HG03108 (cell line): Measurements from ENCODE around the gene ARL3.
"Not testable (repeated sequence)": the region's sequence is repeated elsewhere in the genome, so short reads cannot be mapped to it uniquely, and the experiment has no call there.

Experiments used
- ATAC-seq: cut with Tn5 transposase; IDR thresholded peaks from one replicate; pipeline ENCODE4 v1.9.1; 2021; ENCODE audit warnings: moderate library complexity; ENCODE audit not compliant: unreplicated experiment

Gene ARL3, protein sequence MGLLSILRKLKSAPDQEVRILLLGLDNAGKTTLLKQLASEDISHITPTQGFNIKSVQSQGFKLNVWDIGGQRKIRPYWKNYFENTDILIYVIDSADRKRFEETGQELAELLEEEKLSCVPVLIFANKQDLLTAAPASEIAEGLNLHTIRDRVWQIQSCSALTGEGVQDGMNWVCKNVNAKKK

DNA sequence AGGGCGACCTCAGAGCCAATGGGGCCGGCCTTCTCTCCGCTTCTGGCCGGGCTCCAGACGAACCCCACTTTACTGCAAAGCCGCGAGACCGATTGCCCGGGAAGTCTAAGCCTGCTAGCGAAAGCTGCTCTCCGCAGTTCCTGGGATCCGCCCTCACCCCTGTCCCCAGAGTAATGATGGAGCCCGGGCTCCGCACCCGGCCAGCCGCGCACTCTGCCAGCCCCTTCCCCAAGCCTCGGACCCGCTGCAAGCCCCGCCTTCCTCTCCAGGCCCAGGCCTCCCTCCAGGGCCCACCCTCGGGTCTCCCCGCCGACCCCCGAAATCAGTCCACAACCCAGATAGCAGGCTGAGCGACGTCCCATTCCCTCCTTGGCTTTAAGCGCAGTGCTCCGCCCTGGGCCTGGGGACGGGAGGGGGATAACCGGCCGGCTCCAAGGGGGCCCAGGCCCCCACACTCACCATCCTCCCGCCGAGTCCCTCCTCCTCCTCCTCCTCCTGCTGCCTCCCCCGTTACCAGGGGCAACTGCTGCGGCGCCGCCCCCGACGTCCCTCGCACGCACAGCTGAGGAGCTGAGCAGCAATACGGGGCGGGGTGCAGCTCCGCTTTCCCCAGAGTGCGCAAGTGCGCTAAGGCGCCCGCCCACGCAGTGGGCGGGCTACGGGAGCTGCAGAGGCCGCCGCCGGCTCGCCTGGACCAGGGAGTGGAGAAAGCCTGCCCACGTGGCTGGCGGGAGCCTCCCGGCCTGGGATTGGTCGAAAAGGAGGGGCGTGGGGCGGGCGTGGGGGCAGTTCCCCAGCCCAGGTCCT, at the start of gene ARL3:
Gene ARL3, minus strand, starts transcription at position 584 of the 807 bp plus-strand sequence. Its CDS starts 122 bp downstream, at position 462.
- peak; percentile 80 for ATAC-seq

DNA sequence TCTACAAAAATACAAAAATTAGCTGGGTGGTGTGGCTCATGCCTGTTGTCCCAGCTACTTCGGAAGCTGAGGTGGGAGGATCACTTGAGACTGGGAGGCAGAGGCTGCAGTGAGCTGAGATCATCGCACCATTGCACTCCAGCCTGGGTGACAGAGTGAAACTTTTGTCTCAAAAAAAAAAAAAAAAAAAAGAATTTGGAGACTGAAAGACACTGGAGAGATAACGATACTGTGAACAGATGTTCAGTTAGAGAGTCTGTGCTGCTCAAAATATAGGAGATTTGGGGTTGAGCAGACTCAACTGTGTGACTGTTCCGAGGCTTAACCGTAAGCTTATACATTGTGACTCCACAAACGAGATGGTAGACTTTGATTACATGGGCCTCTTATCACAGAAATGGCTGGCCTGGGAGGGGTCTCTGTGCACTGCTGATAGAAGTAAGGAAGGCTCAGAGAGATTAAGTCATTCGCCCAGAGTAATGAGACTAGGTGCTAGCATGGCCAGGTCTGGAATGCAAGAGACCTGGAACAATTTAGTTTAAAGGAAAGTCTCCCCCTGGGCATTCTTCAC, 48.9 kb upstream of the ARL3 start:
- ATAC-seq, result no peak

DNA sequence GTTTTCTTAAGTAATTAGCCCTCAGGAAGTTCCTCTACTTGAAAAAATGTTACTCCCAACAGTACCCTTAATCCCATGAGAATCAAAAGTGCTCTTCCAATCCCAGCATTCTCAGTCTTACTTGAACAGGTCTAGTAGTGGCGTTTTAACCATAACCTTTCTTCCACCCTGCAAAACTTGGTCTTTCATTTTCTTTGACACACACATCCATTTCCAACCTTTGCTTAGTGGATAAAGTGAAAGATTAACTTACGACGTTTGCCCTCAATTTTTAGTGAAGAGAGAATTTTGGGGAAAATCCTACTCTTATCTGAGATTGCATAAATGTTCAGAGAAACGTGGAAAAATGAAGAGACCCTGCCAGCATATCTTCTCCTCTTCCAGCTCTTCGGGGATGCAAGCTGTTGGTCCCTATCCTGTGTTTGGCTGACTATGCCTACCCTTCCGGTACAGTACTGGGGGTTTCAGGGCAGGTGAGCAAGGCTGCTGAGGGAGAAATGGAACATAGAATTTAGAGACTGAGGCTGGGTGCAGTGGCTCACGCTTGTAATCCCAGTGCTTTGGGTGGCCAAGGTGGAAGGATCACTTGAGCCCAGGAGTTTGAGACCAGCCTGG, 48.3 kb upstream of the ARL3 start:
- ATAC-seq, result no peak

DNA sequence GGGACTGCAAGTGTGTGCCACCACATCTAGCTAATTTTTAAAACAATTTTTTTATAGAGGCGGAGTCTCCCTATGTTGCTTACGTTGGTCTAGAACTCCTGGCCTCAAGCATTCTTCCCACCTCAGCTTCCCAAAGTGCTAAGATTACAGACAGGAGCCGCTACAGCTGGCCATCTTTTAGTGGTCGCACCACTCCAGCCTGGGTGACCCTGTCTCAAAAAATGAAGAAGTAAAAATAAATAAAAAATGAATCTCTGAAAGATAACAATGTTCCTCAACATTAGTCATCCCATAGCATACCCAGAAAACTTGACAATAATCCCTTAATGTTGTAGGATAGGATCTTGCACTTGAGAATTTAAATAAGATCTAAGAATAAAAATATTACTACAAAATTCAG, 47.8 kb upstream of the ARL3 start:
- no peak for ATAC-seq

DNA sequence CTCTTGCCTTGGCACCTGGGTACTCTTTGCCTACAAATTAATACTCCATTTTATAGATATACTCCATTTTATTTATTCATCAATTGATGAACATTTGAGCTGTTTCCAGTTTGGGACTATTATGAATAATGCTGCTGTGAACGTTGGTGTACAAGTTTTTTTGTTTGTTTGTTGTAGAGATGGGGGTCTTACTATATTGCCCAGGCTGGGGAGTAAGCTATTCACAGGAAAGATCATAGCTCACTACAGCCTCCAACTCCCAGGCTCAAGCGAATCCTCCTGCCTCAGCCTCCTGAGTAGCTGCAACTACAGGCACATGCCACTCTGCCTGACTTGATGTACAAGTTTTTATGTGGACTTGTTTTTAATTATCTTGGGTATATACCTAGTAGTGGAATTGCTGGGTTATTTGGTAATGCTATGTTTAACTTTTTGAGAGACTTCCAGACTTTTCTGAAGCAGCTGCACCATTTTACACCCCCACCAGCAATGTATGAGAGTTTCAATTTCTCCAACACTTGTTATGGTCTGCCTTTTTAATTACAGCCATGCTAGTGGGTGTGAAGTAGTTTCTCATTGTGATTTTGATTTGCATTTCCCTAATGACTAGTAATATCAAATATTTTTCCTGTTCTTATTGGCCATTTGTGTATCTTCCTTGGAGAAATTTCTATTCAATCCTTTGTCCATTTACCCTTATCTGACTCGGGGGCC, 45.5 kb upstream of the ARL3 start:
- ATAC-seq, result no peak

DNA sequence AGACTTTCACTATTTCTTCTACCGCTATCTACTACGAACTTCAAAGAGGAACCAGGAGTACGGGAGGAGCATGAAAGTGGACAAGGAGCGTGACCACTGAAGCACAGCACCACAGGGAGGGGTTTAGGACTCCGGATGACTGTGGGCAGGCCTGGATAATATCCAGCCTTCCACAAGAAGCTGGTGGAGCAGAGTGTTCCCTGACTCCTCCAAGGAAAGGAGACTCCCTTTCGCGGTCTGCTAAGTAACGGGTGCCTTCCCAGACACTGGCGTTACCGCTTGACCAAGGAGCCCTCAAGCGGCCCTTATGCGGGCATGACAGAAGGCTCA, 44.7 kb upstream of the ARL3 start:
- not testable (repeated sequence) for ATAC-seq

DNA sequence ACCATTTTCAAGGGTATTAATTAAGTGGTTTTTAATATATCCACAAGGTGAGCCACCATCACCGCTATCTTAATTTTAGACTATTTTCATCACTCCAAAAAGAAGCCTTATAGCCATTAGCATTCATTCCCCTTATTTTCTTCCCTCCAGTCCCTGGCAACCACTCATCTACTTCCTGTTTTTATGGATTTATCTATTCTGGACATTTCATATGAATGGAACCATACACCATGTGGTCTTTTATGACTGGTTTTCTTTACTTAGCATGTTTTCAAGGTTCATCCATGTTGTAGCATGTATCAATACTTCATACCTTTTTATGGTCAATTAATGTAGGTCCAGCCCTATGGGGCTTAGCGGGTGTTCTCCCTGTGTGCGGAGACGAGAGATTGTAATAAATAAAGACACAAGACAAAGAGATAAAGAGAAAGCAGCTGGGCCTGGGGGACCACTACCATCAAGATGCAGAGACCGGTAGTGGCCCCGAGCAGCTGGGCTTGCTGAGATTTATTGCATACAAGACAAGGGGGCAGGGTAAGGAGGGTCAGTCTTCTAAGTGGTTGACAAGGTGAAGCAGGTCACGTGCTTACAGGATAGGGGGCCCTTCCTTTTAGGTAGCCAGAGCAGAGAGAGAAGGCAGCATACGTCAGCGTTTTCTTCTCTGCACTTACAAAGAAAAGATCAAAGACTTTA, 44.2 kb upstream of the ARL3 start:
- no peak for ATAC-seq

DNA sequence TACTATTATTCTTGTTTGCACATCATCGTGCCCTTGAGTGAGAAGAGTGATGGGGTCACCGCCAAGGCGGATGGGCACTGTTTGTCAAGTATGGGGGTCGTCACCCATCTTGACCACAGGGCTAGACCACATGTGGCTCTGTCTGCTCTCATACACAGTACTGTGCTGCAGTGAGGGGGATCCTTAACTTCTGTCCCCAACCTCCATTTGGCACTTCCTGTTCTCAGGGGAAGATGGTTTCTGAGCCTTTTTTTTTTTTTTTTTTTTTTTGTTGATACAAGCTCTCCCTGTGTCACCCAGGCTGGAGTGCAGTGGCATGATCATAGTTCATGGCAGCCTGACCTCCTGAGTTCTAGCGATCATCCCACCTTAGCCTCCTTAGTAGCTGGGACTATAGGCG, 43.1 kb upstream of the ARL3 start:
- no peak for ATAC-seq

DNA sequence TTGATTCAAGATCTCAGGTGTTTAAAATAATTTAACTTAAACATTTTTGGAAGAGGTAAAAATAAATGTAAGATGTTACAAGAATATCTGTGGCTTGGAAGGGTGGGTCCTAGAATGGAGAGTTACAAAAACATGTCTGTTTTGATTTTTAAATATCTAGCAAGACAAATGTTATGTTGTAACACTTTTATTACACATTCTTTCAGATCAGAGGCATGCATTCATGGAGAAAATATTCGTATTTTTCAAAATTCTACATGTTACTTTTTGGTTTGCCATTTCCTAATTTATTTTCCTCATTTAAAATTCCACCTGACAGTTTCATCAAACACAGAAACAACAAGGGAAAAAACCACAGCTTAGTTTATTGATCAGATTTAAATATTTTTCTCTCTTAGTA, 39.5 kb upstream of the ARL3 start:
- ATAC-seq, result no peak

DNA sequence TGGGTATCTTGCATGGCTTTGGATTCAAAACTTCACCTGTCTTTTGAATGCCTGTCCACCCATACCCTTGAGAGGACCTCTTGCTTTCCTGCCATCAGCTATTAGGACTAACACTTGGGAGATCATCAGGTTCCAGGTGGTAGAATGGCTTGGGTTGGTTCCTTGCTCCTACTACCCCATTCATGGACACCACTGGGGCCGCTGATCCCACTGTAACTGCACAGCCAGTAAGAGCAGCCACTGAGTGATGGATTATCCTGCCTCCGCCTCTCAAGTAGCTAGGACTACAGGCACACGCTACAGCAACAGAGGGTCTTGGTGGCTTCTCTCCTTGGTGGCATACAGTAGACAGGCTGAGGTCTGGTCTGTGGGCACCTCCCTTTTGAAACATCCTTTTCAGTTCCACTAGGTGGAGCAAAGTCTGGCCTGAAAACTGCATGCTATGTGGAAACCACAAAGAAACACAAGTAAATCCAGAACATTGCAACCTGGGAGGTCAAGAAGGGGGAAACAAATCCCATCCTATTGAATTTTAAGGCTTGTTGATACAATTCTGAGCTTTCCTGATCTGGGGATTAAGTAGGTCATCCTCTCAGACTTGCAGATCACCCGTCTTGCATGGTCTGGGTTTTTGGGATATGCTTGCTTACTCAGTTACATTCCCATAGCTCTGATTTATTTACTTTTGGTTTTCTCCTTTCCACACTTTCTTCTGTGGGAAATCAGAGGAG, 38.9 kb upstream of the ARL3 start:
- no peak for ATAC-seq

DNA sequence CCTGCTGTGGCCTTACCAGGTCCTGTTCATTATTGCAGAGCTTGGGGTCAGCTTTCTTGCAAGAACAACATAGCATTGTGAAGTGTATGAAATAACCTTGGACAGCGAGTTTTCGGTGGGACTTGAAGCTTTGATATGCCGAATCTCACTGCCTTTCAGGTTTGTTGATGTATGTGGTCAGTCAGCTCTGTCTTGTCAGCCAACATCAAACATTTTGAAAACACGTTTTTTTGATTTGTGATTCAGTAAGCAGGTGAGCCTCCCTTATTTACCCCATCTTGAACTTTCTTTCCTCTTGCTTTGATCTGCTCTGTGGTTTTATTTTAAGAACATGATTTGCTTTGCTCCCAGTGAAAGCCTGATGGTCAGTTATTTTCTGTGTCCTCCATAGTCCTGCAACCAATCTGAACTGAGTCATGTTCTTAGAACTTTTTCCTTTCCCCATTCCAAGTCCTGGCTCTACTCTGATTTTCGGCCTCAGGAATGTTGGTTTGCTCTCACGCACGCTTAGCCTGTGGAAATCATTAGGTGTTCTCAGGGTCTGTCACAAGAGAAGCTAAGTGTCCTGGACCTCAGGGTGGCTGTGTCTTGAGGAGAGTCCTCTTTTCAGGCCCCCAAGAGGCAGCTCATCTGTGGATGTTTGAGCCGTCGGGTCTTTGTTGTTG, 38.2 kb upstream of the ARL3 start:
- ATAC-seq, result no peak

DNA sequence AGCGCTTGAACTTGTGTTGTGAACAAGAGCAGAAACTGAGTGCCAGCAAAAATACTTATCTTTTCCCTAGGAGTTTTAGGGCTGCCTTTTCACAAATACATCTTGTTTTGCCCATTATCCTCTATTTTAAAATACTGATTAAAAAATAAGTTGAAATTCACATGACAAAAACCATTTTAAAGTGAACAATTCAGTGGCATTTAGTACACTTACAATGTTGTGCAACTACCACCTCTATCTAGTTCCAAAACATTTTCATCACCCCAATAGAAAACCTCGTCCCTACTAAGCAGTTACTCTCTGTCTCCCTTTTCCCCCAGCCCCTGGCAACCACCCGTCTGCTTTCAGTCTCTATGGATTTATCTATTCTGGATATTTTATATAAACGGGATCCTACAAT, 31.0 kb upstream of the ARL3 start:
- ATAC-seq, result no peak

DNA sequence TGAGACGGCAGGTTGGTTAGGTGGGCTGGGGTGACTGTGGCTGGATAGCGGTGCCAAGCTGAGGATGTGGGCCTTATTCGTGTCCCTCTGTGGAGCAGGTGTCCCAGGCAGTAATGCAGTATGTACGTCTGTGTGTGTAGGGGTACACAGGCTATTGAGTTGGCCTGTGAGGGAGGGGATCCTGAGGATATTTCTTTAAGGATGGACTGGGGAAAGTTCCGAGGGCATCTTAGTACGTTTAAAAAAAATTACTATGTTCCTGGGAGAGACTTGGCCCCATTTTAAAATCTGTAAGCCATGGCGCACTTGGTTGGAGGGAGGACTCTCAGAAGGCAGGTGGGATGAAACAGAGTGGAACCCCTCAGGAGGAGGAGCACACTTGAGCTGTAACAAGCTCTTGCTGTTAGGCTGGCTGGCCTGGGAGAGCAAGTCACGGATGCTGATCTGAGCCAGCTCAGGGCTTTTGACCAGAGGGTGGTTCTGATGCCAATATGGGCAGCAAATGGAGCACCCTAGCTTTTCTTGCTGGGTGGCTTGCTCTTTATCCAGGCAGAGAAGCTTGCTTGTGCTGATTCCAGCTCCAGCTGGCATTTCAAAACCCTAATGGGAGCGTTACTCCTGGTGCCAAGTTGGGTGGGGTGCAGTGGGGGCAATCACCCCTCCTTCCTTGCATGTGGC, 30.3 kb upstream of the ARL3 start:
- ATAC-seq, result no peak

DNA sequence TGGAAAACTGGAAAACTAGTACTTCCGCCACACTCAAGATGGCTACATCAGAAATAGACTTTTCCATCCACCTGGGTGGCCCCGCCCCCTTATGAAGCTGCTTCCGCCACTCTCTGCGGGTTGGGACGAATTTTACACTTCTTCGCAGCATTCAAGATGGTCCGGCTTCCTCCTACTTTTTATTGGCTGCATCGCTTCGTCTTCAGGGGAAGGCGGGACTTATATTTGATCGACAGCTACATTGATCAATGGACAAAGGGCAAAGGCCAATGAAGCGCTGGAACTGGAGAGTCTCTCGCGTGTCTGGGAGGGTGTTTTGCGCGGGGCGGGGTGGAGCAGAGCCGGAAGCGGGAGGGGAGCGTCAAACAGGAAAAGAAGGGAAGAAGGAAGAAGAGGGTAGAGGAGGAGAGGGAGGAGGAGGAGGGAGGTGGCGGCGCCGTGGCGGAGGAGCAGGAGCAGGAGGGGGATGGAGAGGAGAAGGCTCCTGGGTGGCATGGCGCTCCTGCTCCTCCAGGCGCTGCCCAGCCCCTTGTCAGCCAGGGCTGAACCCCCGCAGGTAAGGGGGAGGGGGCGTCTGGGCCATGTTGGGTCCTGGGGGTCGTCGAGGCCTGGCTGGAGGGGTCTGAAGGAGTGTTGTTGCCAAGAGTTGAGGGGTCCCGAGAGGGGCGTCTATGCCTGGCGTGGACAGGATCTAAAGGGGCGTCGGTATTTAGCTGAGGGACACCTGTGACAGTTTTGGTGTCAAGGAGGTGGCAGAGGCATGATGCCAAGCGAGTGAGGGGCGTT, 29.6 kb upstream of the ARL3 start, which contains the start of gene WBP1L:
Gene WBP1L, plus strand, starts transcription at position 361 of the 786 bp plus-strand sequence. Its CDS starts 106 bp downstream, at position 467.
- peak; percentile 97 for ATAC-seq

DNA sequence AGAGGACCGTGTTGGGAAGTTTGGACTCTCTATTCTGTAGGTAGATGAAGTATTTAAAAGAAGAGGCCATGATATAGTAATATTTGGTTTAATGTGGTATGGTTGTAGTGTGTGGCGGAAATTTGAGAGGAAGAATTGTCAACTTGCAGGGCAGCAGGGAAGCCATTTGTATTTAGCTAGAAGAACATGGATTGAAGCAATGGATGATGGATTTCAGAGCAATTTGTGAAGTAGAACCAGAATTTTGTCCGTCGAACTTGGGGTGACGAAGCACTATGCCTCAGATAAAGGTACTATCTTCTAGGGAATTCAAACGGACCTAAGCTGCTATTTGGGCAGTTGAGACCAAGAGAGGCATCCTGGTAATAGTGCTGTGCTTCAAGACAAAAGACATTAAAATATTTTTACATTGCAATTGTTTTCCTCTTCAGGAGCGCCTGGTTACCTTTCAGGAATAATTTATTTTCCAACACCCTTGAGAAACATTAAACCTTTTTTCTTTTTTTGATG, 28.9 kb upstream of the ARL3 start:
- no peak for ATAC-seq

DNA sequence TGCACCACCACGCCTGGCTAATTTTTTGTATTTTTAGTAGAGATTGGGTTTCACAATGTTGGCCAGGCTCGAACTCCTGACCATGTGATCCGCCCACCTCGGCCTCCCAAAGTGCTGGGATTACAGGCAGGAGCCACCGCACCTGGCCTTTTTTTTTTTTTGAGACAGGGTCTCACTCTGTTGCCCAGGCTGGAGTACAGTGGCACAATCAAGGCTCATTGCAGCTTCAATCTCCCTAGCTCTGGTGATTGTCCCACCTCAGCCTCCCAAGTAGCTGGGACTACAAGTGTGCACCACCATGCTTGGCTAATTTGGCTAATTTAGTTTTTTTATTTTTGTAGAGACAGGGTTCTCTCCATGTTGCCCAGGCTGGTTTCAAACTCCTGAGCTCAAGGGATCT, 28.1 kb upstream of the ARL3 start:
- ATAC-seq, result not testable (repeated sequence)

DNA sequence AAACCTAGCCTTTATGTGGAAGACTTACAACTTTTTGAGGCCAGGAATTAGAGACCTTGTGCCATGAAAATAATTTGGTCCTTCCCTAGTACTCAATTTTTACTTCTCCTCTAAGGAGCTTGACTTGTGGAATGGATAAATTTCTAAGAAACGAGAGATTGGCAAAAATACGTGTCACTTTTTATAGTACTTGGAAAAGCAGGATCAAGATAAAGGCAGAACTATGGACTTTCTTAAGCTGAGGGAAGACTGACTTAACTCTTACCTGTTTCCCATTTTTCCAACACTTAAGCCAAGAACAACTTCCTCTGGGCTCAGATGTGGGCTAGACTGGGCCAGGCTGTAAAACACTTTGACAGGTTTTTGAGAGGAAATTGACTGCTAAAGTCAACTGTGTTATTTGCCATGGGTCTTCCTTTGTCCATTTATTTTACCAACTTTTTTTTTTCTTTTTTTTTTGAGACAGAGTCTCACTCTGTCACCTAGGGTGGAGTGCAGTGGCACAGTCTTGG, 27.6 kb upstream of the ARL3 start:
- ATAC-seq, result no peak

DNA sequence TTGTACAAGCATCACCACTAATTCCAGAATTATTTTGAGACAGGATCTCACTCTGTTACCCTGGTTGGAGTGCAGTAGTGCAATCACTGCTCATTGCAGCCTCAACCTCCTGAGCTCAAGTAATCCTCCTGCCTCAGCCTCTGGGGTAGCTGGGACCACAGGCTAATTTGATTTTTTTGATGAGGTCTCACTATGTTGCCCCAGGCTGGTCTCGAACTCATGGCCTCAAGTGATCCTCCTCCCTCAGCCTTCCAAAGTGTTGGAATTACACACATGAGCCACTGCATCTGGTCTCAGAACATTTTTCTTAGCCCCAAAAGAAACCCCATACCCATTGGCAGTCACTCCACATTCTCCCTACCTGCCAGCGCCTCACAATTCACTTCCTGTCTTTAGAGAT, 26.0 kb upstream of the ARL3 start:
- no peak for ATAC-seq
